NCI-H2081 (cell line): ENCODE results near the gene P4HA2.
"Not testable (repeated sequence)": the region's sequence is repeated elsewhere in the genome, so short reads cannot be mapped to it uniquely, and the experiment has no call there.

Source experiments
- DNase-seq, 2 experiments: peaks; one replicate each; lab custom pipeline; 2025; lab: John Stamatoyannopoulos, UW

The P4HA2 gene

GRCh38 chr5:132199116-132199680 is 28.5 kb downstream of the P4HA2 start:
- no peak for DNase-seq

DNA sequence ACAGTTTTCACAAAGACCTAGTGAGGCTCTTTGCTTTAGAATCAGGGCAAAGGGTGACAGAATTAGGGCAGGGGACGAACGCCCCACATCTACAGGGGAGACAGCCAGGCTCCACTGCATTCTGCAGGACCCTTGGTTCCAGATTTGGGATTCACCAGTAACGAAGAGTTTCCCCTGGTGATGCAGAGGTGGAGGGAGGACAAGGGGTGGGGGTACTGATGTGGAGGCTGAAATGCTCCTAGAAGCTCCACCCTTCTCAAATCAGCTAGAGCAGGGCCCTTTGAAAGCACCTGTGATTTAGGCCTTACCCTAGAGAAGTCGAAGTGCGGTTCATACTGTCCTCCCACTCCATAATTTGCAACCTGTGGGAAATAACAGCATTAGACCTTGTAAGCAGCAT is 29.1 kb downstream of the P4HA2 start:
- DNase-seq = no peak

DNA sequence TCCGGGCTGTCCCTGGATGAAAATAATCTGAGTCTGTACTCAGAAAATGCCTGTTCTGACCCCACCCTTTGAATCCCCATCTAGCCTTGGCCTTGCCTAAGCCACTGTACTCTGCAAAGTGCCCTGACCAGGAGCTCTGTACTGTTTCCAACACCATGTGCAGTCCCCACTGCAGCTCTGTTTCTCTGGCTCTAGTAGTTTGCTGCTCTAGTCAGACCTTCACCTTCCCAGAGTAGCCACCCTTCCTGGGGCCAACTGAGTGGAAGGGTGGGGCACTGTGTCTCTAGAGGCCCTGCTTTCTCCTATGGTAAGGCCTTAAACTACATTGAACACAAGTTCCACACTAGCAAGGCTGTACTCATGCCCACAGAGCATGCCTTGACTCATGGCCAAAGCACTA is 31.9 kb downstream of the P4HA2 start:
- no peak for DNase-seq

DNA sequence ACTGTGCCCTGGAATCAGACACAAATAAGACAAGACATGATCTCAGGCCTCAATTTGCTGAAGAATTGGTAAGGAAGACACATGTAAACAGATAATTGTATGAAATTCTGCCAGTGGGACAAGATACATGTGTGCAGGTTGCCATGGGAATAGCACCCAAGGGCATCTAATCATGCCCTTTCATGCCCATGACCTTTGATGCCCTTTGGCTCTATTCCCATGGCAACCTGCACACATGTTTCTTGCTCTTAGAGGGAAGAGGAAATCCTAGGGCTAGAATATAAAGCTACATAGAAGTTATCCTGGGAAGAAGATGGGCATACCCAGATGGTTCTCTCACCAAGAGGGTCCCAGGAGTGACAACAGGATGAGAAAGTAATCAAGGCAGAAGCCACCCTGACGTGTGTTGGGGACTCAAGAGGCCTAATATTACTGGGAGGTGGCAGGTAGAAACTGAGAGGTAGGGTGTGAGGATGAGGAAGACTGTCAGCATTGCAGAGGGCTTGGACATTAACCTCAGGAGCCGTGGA is 34.4 kb downstream of the P4HA2 start:
- DNase-seq = no peak

DNA sequence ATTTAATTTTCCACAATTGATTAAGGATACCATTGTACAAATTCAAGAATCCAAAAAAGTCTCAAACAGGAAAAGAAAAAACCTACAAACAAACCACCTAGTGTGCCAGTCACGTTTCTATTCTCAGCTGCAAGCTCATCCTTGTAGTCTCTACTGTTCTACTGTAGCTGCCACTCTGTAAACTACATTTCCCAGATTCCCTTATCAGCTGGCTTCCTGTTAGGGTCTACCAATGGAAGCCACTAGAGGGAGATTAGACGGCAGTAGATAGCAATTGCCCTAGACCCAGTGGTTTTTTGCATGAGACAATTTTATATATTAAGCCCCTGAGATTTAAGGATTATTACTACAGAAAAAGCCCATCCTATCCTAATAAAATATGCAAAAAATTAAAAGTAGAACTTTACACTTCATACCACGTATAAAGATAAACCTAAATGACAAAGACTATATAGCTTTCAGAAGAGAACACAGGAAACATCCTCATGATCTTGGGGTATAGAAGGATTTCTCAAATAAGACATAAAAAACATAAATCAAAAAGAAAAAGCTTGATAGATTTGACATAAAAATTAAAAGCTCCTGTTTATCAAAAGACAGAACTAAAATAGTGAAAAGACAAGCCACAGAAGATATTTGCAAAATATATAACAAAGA is 37.4 kb downstream of the P4HA2 start:
- DNase-seq = peak; percentile 57 to 63

- DNase-seq = no peak
Observed at GRCh38 chr5:132184588-132184987, 43.1 kb downstream of the P4HA2 start.

DNA sequence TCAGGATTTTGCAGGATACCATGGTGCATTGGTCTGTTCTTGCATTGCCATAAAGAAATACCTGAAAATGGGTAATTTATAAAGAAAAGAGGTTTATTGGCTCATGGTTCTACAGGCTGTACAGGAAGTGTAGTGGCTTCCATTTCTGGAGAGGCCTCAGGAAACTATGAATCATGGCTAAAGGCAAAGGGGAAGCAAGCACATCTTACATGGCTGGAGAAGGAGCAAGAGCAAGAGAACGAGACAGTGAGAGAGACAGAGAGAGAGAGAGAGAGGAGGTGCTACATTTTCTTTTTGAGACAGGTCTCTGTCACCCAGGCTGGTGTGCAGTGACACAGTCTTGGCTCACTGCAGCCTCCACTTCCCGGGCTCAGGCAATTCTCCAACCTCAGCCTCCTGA is 43.9 kb downstream of the P4HA2 start:
- no peak for DNase-seq

DNA sequence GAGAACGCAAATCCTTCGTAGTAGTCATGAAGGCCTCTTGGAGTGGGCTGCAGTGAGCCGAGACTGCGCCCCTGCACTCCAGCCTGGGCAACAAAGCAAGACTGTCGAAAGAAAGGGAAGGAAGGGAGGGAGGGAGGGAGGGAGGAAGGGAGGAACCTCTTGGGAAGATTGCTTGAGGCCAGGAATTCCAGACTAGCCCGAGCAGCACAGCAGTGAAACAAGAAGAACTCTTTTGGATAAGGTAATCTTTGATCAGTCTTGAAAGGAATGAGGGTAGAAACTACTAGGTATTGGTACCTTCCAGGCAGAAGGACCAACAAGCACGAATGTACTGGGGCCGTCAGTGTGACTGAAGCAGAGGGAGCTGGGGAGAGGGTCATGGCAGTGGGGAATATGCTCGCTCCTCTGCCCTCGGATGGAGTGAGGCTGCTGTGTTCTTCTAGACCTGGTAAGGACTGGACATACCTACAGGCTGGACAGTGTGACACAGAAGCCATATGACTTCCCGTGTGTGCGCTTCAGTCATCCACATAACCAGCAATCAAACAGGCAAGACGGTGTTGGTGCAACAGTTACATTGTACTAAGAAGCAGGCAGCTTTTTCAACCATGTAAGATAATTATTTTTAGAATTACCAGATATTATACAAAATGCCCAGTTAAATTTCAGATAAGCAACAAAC is 45.2 kb downstream of the P4HA2 start:
- DNase-seq = no peak

DNA sequence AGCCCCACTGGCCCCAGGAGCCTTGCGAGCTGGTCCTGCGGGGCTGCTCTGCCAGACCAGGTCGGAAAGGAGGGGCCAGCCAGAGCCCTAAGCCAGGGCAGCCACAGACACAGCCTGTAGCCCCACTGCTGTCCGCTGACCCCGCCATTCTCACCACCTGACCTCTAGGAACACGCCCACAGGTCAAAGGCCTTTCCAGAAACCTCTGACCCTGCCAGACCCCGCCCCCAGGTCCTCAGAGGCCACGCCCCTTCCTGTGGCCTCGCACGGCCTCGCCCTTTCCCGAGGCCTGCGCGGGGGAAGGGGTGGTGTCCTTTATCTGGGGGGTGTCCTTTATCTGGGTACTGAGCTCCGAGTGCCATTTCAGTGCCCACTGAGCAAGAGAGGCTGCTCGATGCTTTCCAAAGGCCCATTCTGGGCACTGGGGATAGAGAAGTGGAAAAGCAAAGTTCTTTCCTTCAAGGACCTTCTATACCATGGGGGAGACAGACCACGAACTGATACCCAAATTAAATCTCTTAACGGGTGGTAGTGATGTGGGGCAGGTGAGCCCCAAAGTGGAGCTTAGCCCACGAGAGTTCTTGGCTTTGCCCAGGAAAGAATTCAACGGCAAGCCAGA is 46.5 kb downstream of the P4HA2 start:
- DNase-seq = no peak

DNA sequence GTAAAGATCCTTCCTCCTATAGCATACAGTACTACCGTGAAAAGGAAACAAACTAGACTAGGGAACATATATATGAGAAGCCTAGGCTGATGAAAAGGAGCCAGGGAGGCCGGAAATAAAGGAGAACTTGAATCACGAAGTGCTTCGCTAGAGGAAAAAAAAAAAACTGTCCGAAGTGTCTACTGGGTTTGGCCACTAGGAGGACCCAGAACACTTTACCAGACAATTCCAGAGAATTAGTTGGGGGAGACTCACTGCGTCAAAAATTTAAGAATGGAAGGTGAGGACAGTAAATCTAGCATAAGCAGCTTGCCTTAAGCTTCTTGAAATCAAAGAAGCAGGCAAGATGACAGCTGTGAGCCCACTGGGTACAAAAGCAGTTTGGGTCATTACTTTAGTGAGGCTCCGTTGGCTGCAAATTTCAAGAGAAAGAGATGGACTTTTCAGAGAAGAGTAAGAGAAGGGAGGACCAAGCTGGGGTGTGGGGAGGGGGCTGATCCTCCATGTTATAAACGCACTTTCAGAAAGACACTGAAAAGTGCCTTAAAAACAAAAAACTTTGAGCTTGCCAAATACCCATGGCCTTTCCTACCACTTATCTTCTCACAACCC is 47.4 kb downstream of the P4HA2 start:
- no peak for DNase-seq

- DNase-seq = no peak
Observed at GRCh38 chr5:132179405-132179804, 48.2 kb downstream of the P4HA2 start.

- no peak for DNase-seq
Observed at GRCh38 chr5:132177691-132178149, 49.9 kb downstream of the P4HA2 start.

DNA sequence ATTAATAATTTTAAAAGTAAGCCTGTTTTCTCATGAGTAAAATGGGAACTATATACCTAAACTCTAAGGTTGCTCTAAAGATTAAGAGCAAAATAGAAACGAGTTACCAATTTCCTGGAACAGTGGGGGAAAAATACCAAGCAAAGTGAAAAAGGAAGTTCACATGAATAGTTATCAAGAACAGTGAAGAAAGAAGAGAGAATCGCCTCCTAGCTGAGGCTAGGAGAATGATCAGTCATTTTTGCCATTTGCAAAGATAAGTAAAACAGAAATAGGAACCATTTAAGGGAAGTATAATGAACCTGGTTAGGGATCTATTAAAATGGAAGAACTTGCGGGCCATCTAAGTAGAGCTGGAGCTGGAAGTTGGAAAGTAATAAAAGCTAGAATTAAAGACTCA is 50.7 kb downstream of the P4HA2 start:
- DNase-seq = no peak

DNA sequence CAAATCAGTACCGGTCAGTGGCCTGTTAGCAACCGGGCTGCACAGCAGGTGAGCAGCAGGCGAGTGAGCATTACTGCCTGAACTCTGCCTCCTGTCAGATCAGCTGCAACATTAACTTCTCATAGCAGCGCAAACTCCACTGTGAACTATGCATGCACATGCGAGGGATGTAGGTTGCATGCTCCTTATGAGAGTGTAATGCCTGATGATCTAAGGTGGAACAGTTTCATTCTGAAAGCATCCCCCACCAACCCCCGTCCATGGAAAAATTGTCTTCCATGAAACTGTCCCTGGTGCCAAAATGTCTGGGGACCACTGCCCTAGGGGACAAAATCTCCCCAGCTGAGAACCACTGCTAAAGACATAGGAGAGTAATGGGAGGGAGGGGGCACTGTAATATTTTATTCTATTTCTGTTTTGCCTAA is 51.1 kb downstream of the P4HA2 start:
- no peak for DNase-seq

GRCh38 chr5:132162945-132163344 is 64.7 kb downstream of the P4HA2 start:
- DNase-seq = no peak

DNA sequence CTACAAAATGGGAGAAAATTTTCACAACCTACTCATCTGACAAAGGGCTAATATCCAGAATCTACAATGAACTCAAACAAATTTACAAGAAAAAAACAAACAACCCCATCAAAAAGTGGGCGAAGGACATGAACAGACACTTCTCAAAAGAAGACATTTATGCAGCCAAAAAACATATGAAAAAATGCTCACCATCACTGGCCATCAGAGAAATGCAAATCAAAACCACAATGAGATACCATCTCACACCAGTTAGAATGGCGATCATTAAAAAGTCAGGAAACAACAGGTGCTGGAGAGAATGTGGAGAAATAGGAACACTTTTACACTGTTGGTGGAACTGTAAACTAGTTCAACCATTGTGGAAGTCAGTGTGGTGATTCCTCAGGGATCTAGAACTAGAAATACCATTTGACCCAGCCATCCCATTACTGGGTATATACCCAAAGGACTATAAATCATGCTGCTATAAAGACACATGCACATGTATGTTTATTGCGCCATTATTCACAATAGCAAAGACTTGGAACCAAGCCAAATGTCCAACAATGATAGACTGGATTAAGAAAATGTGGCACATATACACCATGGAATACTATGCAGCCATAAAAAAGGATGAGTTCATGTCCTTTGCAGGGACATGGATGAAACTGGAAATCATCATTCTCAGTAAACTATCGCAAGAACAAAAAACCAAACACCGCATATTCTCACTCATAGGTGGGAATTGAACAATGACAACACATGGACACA is 65.9 kb downstream of the P4HA2 start:
- DNase-seq = not testable (repeated sequence)

DNA sequence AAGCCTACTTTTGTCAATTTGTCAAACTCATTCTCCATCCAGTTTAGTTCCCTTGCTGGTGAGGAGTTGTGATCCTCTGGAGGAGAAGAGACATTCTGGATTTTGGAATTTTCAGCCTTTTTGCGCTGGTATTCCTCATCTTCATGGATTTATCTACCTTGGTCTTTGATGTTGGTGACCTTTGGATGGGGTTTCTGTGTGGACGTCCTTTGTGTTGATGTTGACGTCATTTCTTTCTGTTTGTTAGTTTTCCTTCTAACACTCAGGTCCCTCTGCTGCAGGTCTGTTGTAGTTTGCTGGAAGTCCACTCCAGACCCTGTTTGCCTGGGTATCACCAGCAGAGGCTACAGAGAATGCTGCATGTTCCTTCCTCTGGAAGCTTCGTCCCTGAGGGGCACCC is 71.2 kb downstream of the P4HA2 start:
- DNase-seq = no peak

- DNase-seq = no peak
Observed at GRCh38 chr5:132150565-132150964, 77.1 kb downstream of the P4HA2 start.

DNA sequence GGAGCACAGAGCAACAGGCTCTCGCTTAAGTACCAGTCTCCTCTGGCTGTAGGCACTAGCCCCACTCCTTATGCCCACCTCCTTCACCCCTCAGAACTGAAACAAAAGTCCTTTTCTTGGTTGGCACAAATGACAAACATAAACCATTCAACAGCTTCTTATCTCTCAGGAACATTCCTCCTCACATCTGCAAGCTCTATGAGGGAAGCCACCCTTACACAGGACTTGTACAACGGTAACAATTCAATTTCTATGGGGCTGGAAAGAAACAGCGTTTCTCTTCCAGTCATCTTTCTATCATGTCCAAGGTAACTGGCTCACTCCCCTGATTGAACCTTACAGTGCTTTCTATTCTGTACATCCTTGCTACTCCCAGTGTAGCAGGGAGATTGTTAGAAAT is 80.0 kb downstream of the P4HA2 start:
- no peak for DNase-seq

- not testable (repeated sequence) for DNase-seq
Observed at GRCh38 chr5:132145326-132145725, 82.3 kb downstream of the P4HA2 start.

DNA sequence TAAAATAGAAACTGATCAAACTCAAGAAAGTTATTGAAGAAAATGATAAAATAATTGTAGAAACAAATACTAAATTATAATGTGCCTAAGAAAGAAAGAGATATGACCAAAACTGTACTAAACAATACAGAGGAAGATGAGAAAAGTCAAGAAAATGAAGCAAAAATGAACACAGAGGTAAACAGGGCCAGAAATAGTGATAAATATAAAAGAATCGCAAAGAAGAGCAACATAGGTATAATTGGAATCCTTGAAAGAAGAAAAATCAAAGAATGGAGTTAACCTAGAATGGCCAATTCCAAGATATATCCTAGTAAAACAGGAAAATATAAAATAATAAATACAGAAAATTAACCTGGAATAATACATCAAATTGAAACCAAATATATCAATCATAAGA is 84.5 kb downstream of the P4HA2 start:
- DNase-seq = no peak

GRCh38 chr5:132142459-132142858 is 85.2 kb downstream of the P4HA2 start:
- no peak for DNase-seq
